SK-N-DZ (cell line): ENCODE data around the gene IL4.
"Not testable (repeated sequence)": the region's sequence is repeated elsewhere in the genome, so short reads cannot be mapped to it uniquely, and the experiment has no call there.

Source experiments
- DNase-seq: peaks from one replicate; pipeline ENCODE4 v3.0.0-alpha.2; 2015; ENCODE audit warnings: low spot score

Gene IL4

GRCh38 chr5:132691755-132692631 is 18.2 kb downstream of the IL4 start:
- DNase-seq: not testable (repeated sequence)

- DNase-seq: no peak
Measured at GRCh38 chr5:132692632-132692967, 18.8 kb downstream of the IL4 start.

- DNase-seq: no peak
Measured at GRCh38 chr5:132695956-132696355, 22.2 kb downstream of the IL4 start.

DNA sequence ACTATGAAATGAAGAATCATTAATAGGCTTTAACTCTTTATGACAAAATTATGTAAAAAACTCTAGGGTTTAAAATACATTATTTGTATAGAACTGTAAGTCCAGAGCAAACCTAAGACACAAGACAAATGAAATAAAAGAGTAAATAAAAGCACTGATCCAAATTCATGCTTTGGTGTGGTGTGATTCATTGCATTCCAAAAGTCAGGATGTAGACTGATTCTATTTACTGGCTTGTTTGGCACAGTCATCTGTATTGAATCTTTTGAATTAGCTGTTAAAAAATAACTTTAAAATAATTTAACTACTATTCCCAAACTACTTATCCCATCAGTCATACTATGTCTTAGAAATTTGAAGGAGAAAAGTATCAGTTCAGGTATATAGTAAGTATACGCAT is 31.1 kb downstream of the IL4 start:
- no peak for DNase-seq

GRCh38 chr5:132708645-132709044 is 34.9 kb downstream of the IL4 start:
- DNase-seq: no peak

GRCh38 chr5:132714456-132715307 is 40.9 kb downstream of the IL4 start:
- no peak for DNase-seq

DNA sequence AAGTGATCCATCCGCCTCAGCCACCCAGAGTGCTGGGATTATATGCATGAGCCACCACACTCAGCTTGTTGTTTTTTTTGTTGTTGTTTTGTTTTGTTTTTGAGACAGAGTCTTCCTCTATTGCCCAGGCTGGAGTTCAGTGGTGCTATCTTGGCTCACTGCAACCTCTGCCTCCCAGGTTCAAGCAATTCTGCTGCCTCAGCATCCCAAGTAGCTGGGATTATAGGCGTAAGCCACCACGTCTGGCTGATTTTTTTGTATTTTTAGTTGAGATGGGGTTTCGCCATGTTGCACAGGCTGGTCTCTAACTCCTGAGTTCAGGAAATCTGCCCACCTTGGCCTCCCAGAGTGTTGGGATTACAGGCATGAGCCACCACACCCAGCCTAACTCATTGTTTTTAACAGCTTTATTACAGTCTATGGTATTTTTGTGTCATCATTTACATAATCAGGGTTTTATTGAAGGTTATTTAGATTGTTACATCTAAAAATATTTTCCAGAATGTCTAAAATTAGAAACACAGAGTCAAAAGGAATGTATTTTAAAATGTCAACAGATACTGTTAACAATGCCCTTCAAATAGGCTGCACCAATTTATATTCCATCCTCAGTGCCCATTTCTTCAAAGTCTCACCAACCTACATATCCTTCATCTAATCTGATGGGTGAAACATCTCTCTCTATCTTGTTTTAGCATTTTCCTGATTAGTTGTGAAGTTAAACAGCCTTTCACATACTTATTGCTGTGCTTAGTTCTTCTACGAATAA is 44.9 kb downstream of the IL4 start:
- DNase-seq: no peak

GRCh38 chr5:132725745-132726144 is 52.0 kb downstream of the IL4 start:
- no peak for DNase-seq

DNA sequence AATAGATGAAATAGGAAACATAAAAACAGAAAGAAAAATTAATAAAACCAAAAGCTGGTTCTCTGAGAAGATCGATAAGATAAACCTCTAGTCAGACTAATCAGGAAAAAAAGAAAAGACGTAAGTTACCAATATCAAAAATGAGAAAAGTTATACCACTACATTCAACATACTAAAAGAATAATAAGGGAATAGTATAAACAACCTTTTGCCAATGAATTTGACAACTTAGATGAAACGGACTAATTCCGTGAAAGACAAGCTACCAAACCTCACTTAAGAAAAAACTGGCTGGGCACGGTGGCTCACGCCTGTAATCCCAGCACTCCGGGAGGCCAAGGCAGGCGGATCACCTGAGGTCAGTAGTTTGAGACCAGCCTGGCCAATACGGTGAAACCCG is 56.1 kb downstream of the IL4 start:
- DNase-seq: no peak
